T follicular helper cell (primary cell): Measurements from ENCODE around the gene GATB.
"Not testable (repeated sequence)": the region's sequence is repeated elsewhere in the genome, so short reads cannot be mapped to it uniquely, and the experiment has no call there.

Experiments used
- DNase-seq: peaks from one replicate; pipeline ENCODE4 v3.0.0-alpha.2; 2020; ENCODE audit warnings: low read depth

GATB gene

DNA sequence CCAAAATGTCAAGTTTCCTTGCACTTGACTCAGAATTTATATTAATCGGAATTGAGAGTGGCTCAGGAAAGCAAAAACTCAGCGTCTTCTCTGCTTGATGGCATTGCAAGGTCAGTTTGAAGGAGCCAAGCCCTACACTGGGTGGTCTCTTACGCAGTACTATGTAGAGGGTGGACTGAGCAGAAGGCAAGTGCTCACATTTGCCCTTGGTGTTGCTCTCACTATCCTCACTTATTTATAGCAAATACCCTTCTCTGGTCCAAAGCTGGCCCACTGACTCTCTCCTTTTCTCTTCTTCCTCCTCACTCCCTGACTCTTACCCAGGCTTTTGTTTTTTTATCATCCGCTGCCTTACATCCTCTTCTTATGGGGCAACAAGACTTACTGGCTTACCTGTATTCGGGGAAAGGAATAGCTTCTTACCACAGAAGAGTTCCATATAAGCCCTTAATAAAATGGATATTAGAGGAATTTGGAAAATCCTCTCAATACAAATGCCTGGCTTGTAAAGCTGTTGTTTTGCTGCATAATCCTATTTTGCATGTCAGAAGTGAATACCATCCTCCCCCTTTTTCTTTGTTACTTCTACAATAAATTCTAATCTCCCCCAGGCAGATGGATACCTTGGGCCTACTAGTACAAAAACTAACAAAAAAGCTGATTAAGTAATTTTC lies 24.8 kb upstream of the GATB start:
- DNase-seq, result no peak

DNA sequence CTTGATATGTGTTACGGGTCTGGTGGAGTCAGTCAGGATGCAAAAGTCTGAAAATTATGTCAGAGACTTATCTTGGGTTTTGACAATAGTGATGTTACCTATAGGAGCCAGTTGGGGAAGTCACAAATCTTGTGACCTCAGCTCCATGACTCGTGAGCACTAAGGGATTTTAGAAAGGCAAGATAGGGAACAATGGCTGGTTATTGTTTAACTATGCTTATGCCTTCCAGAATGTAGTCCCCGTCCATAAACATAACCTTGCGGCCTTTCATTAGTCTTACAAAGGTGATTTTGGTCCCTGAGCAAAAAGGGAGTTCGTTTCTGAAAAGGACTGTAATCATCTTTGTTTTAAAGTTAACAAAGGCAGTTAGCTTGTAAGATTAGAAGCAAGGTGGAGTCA lies 23.9 kb upstream of the GATB start:
- no peak for DNase-seq

- DNase-seq, result no peak
Measured at GRCh38 chr4:151783867-151784266, 23.1 kb upstream of the GATB start.

DNA sequence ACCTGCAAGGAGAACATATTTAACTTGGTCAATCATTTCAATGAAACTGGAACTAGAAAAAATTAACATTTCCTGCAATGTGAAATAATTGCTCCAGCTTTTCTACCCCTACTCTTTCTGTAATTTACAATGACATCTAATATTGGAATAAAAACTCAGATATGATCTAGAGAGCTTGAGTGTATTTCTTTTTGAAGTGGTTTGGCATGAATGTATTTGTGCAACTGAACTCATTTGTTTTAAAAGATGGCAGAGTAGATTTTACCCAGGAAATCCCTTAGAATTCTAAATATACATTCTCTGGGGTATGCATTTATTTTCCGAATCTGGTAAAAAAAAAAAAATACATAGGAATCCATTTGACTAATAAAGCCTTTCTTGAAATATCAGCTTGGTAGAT lies 21.5 kb upstream of the GATB start:
- DNase-seq, result no peak

DNA sequence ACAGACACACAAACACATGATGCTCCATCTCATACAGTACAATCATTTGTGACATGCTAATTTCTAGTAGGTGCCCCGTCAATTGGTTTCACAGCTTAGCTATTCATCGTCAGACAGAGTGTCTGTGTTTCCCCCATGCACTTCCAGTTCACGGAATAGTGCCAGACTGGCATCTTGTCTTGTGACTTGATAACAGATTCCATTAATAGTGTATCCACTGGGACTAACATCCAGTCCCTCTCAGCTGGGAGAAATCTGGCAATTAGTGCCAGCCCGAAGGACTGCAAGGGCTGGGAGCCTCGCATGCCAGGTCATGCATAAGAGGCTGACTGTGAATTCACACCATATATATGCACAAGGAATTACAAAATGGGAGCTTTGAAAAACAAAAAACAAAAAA lies 20.2 kb upstream of the GATB start:
- no peak for DNase-seq

DNA sequence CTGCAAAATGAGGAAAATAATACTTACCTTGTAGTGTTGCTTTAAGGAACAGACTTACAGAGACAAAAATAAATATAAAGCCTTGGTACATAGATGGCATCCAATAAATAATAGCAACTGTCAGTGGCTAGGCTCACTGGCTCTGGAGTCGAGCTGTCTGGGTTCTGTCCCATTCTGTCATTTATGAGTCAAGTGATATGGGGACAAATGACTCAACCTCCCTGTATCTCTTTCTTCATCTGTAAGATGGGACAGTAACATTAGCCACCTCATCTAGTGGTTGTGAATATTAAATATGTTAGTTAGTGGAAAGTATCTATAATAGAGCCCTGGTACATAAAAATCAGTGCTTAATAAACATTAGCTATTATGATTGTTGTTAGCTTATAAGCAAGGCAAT lies 16.7 kb upstream of the GATB start:
- no peak for DNase-seq

GRCh38 chr4:151774324-151774723 lies 13.5 kb upstream of the GATB start:
- DNase-seq, result no peak

GRCh38 chr4:151772274-151772673 lies 11.5 kb upstream of the GATB start:
- DNase-seq, result no peak

DNA sequence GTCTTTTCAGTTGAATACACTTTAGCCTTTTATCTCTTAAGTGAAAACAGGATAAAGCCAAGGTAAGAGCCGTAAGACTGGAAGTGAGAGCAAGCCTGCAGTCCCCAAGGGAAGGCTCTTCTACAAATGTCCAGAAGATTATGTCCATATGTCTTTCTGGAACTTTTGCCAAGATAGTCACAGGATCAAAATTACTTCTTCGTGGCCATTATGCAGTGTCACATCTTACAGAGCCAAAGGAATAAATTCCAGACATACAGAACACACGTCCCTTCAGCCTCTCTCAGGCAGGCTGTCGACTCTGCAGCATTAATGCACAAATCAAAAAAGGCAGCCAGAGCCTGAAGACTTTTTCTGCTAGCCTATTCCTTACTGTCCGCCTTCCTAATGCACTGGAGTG lies 10.9 kb upstream of the GATB start:
- no peak for DNase-seq

DNA sequence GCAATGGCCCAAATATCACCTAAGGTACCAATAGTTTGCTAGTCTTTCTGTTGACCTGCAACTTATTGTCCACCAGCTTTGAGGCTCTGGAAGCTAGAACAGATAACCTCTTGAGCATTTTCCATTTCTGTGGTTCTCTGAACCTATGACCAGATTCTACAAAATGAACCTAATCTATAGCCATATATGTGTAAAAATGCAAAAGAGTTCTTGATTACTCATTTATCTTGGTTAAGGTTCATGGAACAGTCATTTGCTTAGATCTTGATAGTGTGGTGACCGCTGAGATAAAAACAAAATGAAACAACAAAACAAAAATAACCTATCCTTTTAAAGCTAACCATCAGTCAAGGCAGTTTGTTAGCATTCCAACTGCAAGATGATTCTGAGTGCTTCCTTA lies 9.3 kb upstream of the GATB start:
- no peak for DNase-seq

DNA sequence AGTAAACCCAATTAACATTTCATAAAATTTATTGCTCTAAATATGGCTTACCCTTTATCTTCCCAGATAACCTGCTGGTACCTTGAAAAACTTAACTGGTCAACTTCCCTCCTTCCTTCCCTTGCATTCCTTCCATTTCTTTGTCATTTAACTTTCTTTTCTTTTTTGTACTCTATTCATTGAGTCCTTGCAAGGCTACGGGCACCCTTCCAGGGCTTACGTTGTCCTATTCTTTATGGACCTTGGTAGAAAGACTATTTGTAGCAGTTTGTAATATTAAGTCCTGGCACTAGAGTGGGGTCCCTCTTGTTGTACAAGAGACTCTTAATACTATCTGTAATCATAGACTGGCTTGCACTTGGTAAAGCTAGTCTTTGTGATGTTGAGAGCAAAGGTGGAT lies 8.0 kb upstream of the GATB start:
- DNase-seq, result no peak

DNA sequence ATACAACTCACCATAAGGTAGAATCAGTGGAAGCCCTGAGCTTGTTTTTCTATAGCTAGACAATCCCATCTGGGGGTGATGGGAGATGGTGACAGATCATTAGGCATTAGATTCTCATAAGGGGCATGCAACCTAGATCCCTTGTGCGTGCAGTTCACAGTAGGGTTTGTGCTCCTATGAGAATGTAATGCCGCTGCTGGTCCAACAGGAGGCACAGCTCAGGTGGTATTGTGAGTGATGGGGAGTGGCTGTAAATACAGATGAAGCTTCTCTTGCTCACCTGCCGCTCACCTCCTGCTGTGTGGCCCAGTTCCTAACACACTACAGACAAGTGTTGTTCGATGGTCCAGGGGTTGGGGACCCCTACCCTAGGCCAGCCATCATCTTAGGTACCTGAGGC lies 5.9 kb upstream of the GATB start:
- no peak for DNase-seq

GRCh38 chr4:151760002-151760401 lies 805 bp downstream of the GATB start:
- DNase-seq, result no peak

GRCh38 chr4:151753056-151753455 lies 7.8 kb downstream of the GATB start:
- DNase-seq, result no peak

- DNase-seq, result no peak
Measured at GRCh38 chr4:151750156-151750555, 10.7 kb downstream of the GATB start.

- no peak for DNase-seq
Measured at GRCh38 chr4:151745481-151746231, 15.2 kb downstream of the GATB start.

GRCh38 chr4:151744614-151745013 lies 16.2 kb downstream of the GATB start:
- no peak for DNase-seq

DNA sequence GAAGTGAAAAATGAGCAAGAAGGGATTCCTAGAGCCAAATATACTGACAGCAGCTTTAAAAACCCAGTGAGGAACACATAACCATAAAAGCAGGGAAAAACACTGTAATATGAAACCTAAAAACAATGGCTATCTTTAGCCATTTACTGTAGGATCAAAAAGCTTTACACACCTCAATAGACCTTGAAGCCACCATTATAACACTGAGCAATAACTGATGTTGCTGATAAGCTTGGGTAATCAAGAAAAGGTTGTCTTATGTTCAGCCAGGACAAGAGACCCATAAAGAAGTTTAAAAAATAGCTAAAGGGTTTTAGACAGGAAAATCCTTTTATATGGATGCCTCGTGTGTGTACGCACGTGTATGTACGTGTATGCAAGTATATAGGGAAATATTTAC lies 16.9 kb downstream of the GATB start:
- DNase-seq, result no peak

GRCh38 chr4:151743128-151743854 lies 17.5 kb downstream of the GATB start:
- DNase-seq, result no peak

DNA sequence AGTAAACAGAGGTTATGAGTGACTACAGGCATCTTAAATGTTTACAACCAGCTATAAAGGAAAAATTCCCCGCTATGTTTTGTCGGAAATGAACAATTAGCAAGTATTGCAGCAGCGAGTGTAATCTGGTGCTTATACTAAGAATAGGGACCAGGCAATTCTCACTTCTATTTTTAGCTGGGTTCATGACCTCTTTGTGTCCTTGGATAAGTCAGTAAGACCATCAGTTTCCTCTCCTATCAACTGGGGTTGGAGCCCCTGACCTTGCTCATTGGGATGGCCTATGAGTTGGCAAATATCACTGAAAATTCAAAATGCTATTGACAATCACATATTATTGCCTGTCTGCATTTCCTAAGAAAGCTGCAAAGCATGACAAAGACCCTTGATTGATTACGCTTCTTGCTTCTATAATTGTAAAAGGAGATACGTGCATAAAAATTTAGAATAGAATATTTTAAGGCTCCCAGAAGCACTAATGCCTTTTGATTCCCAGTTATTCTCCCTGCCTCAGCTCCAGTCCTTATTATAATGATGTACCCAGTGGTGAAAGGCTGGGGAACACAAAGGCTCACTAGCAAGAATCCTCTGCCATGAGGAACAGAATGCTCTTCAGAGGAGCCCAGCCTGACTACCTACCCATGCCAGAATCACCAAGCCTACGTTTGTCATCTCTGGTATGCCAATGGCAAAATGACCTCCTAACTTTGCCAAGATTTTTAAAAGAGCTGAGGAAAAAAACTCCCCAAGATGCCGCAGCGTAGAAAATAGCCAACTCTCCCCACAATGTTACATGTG lies 21.9 kb downstream of the GATB start:
- no peak for DNase-seq

- not testable (repeated sequence) for DNase-seq
Measured at GRCh38 chr4:151736852-151737251, 24.0 kb downstream of the GATB start.

- no peak for DNase-seq
Measured at GRCh38 chr4:151736361-151736760, 24.4 kb downstream of the GATB start.
